ENCODE measurements around the gene SV2C.
A peak's percentile ranks its signal among the peaks of the same experiment; 100 is the strongest.
"Not testable (repeated sequence)": the region's sequence is repeated elsewhere in the genome, so short reads cannot be mapped to it uniquely, and the experiment has no call there.

Gene SV2C

DNA sequence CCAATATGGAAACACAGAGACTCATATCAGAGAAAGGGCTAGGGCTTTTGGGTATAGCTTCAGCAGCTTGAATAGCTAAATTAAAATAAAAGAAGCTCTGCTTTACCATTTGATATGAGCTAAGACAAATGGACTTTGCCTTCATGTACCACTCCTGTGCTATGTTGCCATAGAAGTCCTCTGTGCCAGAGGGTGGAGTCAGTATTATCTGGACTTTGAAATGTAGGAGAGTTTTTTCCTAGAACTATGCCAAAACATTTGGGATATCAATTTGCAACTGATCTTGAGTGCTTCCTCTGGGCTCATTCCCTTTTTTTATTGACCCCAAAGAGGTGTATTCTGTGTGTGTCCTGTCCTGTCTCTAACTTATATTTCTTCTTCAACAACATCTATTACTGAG lies 219.5 kb downstream of the SV2C start:
- not testable (repeated sequence) for DNase-seq (ENCODE audit: low spot score)

DNA sequence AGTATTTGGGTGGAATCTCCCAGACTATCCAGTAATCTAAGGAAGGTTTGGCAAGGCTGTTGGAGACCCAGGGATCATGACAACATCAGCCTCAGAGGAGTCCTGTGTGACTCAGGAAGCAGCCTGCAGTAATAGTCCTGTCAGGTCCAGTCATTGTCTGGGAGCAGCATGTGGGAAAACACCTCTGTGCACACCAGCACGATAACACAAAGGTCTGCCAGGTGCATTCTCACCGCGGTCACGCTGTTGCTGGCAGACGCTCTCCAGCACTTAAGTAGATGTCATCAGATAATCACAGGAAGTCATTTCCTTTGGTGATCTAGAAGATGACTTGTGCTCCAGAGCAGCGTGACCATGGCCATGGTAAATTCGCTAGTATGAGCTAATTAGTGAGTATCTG lies 220.7 kb downstream of the SV2C start:
- DNase-seq (ENCODE audit: low spot score) = no peak

DNA sequence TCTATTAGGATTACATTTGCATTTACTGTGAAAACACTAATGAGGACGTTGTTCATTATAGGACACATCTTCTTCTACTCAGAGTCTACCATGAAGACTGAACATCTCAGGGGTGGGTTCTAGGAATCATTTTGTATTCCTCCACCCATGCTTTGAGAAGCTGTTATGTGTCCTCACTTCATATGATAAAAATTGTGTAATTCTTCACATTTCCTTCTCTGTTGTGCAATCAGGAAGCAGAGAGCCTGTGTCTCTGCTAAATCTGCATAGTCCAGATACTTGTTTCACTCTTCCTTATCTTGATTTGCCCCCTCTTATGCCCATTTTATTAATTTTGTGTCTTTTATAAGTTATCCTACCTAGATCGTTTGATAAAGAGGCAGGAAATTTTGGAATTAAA lies 222.1 kb downstream of the SV2C start:
- DNase-seq (ENCODE audit: low spot score) = no peak

DNA sequence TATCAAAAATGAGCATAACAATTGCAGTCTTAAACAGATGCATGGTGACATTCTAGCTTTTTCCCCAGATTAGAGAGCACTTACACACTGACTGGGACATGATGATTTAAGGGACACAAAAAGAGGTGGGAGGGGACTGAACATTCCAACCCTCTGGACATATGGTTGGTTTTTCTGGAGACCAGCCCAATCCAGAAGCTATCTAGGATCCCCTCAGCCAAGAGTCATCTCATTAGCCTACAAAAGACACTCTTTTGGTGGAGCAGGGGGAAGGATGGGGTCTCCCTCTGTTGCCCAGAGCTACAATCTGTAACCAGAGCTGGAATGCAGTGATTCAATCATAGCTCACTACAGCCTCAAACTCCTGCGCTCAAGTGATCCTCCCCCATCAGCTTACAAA lies 222.6 kb downstream of the SV2C start:
- no peak for DNase-seq (ENCODE audit: low spot score)

DNA sequence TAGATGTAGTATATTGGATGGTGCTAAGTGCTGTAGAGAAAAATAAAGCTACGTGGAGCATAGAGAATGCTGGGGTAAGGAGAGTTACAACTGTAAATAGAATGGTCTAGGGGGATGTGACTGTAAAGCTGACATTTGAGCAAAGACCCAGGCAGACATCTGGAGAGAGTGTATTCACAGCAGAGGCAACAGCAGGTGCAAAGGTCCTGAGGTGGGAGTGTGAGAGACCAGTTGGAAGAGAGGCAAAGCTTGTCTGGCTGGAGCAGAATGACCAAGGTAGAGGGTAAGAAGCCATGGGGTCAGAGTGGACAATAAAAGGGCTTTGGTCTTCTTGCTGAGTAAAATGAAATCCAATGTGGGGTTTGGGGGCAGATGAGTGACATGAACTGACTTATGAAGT lies 227.0 kb downstream of the SV2C start:
- no peak for DNase-seq (ENCODE audit: low spot score)

DNA sequence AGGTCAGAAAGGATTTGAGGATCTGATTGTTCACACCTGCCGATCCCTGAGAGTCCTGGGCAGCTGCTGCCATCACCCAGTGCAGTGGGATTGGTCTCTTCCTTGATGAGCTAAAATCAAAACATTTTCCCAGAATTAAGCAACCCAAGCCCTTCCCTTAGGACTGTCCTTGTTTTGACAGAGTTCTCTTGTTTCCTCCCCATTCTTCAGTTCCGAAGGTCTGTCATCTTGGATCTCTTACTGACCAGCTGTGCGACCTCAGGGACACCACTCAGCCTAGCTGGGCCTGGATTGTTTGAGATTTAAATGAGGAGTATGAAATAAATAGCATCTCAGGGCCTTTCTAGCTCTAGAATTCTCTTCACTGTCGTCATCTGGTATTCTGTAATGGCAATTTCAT lies 229.6 kb downstream of the SV2C start:
- DNase-seq (ENCODE audit: low spot score) = no peak

DNA sequence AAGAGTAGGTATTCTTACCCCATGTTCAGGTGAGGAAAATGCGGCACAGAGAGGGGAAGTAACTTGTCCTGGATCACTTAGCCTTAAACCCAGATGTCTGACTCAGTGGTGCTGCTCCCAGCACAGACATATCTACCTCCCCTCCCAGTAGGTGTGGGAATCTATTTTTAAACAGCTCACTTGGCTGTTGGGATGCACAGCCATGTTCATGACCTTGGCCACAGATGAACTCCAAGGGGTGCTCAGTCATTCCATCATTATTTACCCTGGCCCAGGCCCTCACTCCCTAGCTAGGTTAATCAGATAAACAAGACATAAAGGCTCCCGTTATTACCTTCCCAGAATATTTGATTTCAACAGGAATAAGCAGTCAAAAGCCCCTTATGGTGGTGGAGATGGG lies 231.5 kb downstream of the SV2C start:
- DNase-seq (ENCODE audit: low spot score) = no peak

DNA sequence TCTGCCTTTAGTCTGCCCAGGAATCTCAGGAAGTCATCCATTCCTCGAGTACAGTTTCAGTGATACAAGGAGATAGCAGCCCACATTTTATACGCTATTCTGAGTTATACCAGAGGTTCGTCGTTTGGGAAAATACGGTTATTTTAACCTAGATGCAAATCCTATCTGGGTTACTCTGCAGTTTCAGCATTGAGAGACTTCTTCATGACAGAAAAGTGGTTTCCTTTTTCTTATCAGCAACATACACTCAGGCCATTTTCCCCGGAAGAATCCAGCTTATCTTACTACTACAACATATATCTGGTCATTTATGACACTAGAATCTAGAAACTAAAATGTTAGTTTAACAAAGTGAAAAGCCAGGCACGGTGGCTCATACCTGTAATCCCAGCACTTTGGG lies 236.5 kb downstream of the SV2C start:
- DNase-seq (ENCODE audit: low spot score) = no peak

DNA sequence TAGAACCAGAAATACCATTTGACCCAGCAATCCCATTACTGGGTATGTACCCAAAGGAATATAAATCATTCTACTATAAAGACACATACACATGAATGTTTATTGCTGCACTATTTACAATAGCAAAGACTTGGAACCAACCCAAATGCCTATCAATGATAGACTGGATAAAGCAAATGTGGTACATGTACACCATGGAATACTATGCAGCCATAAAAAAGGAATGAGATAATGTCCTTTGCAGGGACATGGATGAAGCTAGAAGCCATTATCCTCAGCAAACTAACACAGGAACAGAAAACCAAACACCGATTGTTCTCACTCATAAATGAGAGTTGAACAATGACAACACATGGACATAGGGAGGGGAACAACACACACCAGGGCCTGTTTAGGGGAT lies 240.3 kb downstream of the SV2C start:
- DNase-seq (ENCODE audit: low spot score) = not testable (repeated sequence)

DNA sequence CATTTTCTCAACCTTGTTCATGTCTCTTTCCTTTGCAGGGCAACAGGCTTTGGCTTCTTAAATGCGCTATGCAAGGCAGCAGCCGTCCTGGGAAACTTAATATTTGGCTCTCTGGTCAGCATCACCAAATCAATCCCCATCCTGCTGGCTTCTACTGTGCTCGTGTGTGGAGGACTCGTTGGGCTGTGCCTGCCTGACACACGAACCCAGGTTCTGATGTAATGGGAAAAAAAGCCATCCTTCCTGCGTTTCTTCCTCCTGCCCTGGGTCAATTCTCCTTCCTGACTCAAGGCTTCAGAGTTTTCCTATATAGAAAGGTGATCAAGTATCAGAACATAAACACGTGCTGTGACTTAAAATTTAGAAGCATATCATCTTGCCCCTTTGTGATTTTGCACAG lies 242.1 kb downstream of the SV2C start:
- DNase-seq (ENCODE audit: low spot score) = no peak

DNA sequence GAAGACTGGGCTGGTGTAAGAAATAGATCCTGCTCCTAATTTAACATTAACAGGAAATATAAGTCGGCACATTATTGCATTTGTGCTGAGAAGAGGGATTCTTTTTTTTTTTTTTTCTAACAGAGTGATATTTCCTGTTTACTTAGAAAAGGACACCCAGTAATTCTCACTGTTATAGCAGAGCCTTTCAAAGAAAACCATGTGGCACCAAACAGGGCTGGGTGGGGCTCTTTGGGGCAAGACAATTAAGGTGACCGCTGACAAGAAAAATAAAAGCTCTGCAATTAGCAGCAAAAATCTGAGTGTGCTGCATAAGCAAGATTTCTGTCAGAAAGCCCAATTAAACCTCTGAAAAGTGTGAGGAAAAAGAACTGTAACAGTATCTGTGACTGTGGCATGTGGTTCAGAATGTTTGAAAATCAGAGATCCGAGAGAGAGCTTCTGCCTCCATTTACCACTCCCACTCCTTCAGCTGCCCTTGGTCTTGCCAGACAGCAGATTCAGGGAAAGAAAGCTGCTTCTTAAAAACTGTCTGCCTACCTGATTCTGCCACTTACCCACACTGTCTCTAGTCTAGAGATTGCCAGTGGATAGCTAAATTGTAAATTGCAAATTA lies 242.8 kb downstream of the SV2C start:
- DNase-seq (ENCODE audit: low spot score) = no peak

DNA sequence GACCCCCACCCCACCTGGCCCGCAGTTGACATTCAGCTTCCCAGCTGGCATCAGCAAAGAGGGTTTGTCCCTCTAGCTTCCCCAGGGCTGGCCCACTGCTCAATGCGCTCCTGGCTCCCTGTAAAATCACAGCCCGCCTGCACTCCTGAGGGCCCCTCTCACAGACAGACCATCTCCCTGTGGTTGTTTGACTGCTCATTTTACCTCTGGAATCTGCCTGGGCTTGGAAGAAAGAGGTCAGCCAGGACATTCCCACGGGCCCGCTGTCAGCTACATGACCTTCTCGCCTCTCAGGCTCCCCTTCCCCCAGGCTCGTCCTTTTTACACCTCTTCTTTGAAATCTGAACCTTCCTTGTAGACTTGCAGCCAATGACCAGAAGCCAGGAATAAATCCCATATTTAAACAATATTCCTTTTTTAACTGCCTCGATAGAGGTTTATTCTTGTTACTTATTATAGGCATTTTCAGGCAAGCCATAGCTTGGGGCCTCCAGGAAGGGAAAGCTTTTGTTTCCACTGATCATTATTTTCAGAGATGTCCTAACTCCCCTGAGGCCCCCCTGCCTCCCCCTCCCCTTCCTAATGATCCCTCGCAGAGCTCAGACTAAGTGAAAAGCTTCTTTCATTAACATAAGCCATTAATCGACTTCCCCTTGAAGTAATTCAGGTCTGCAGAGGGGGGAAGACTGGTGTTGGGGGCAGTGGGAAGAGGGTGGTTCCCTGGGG lies 243.6 kb downstream of the SV2C start:
- DNase-seq (ENCODE audit: low spot score) = no peak

DNA sequence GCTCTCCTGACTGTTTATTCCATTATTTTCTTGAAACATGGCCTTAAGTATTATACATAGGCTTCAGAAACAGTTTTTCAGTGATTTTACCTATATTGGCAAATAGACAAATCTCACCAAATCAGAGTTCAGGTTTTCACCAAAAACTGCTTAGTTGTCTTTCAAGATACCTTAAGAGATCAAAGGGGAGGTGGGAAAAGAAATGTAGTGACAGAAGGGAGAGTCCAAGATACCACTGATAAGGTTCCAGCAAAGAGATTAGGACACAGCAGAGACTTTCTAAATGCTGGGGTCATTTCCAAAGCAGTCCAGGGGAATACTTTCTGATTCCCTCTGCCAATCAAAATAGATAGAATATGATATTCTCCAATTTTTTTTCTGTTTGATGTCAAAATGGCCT lies 246.2 kb downstream of the SV2C start:
- no peak for DNase-seq (ENCODE audit: low spot score)

DNA sequence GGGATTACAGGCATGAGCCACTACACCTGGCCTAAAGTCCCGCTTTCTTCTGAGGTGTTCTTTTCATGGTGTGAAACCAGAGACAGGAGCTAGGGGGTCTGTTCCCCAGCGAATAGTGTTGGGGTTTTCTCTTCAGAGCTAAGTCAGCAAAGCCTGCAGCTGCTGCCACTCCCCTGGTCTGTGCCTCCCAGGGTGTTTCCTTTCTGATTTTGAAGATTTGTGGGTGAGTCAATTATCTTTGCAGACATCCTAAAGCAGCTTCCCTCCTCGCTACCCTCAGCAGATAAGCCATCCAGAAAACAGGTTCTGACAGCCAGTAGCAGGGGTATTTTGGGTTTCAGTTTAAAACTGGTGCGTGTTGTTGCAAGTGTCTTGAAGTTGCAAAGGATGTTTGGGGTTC lies 247.9 kb downstream of the SV2C start:
- DNase-seq (ENCODE audit: low spot score) = no peak

DNA sequence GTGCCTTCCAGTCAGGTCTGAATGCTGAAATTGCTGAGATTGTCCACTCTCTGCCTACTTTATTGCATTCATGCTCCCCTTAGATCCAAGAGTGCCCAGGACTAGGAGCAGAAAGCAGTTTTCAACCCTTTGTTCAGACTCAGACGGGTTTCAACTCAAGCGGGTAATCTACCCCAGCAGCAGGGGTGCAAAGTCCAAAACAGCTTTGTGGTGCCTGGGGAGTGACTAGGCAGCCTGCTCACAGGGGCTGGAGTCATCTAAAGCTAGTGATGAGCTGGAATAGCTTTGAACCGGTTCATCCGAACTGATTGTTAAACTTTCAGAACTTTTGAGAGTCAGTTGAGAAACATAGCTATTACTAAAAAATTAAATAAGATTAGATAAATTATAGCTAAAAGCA lies 248.9 kb downstream of the SV2C start:
- DNase-seq (ENCODE audit: low spot score) = no peak

DNA sequence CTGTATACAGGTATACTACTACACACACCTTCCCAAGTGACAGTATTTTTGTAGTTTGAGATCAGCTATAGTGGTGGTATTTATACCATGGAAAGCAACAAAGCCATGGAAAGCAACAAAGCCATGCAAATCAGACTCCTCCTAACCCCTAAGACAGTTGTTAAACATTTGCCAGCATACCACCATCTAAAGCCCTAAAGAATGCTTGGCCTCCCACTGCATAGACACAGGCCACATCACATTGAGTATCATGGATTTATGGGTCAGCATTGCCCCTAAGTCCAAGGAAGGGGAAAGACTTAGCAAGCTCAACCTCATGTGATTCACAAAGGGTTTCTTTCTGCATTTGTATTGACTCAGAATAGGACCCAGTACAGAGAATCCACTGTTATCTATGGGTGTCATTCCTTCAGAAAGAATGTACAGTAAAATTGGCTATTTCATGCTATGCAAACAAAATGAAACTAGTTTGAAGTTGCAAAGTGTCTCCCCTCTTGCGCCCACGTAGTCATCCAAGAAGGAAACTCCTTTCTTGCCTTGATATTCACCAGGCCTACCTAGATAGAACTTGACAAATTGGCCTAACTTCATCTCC lies 249.5 kb downstream of the SV2C start:
- DNase-seq (ENCODE audit: low spot score) = no peak

DNA sequence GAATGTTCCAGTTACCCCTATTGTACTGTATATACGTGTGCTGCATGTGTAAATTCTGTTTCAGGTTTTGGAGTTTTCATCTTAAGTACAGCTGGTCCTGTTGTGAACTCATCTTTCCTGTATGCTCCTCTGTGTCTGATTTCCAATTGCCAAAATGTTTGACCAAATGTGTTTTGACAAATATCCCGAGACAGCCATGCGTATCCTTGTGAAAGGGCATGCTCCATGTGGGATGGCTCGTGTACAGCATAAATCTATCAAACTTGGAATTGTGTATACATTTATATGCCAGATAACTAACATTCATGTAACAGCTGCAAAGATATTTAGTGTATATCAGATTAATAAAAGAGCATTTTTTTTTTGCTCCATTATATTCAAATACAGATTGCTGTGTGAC lies 250.4 kb downstream of the SV2C start:
- no peak for DNase-seq (ENCODE audit: low spot score)

DNA sequence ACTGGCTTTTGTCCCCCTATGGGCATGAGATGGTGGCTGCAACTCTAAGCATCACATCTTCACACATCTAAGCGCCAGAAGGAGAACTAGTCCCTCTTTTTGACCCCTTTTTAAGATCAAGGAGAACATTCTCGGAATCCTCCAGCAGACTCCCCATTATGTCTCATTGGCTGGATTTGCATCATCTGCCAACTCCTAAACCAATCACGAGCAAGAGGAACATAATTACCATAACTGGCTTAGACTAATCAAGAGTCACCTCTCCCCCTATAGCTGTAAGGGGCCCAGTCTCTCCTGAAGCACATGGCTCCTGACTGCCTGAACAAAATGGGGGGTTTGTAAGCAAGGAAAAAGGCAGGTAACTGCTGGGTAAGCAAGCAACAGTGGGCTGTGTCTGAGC lies 251.4 kb downstream of the SV2C start:
- no peak for DNase-seq (ENCODE audit: low spot score)

DNA sequence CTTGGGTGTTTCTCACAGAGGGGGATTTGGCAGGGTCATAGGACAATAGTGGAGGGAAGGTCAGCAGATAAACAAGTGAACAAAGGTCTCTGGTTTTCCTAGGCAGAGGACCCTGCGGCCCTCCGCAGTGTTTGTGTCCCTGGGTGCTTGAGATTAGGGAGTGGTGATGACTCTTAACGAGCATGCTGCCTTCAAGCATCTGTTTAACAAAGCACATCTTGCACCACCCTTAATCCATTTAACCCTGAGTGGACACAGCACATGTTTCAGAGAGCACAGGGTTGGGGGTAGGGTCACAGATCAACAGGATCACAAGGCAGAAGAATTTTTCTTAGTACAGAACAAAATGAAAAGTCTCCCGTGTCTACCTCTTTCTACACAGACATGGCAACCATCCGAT lies 252.3 kb downstream of the SV2C start:
- not testable (repeated sequence) for DNase-seq (ENCODE audit: low spot score)

DNA sequence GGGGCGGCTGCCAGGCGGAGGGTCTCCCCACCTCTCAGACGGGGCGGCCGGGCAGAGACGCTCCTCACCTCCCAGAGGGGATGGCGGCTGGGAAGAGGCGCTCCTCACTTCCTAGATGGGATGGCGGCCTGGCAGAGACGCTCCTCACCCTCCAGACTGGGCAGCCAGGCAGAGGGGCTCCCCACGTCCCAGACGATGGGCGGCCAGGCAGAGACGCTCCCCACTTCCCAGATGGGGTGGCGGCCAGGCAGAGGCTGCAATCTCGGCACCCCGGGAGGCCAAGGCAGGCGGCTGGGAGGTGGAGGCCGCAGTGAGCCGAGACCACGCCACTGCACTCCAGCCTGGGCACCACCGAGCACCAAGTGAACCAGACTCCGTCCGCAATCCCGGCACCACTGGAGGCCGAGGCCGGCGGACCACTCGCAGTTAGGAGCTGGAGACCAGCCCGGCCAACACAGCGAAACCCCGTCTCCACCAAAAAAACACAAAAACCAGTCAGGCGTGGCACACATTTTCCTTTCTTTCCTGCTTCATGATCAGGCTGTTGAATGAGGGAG lies 253.1 kb downstream of the SV2C start:
- not testable (repeated sequence) for DNase-seq (ENCODE audit: low spot score)

DNA sequence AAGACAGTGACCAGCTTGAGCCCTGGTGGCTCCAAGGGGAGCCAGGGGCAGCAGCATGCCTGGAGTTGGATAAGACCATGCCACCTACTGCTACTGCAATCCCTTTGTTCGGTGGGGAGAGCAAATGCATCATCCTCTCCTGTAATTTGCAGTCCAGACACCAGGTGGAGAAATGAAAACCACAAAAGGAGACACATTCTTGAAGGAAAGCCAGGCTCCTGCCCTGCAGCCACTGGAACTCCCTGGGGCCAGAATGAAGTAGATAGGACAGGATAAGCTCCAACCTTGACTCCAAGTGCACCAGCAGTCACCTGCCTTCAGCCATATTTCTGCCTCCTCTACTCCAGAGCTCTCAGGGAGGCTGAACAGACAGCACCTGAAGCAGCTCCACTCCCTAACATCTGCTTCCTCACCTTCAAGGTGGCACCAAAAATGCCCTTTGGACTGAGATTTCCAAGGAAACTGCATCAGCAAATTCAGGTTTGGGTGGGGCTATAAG lies 254.8 kb downstream of the SV2C start:
- peak; percentile 53 for DNase-seq (ENCODE audit: low spot score)

DNA sequence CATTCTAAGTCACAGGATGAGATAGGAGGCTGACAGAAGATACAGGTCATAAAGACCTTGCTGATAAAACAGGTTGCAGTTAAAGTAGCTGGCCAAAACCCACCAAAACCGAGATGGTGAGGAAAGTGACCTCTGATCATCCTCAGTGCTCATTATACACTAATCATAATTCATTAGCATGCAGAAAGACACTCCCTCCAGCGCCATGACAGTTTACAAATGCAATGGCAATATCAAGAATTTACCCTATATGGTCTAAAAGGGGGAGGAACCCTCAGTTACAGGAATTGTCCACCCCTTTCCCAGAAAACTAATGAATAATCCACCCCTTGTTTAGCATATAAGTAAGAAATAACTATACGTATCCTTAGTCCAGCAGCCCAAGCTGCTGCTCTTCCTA lies 256.7 kb downstream of the SV2C start:
- DNase-seq (ENCODE audit: low spot score) = no peak

DNA sequence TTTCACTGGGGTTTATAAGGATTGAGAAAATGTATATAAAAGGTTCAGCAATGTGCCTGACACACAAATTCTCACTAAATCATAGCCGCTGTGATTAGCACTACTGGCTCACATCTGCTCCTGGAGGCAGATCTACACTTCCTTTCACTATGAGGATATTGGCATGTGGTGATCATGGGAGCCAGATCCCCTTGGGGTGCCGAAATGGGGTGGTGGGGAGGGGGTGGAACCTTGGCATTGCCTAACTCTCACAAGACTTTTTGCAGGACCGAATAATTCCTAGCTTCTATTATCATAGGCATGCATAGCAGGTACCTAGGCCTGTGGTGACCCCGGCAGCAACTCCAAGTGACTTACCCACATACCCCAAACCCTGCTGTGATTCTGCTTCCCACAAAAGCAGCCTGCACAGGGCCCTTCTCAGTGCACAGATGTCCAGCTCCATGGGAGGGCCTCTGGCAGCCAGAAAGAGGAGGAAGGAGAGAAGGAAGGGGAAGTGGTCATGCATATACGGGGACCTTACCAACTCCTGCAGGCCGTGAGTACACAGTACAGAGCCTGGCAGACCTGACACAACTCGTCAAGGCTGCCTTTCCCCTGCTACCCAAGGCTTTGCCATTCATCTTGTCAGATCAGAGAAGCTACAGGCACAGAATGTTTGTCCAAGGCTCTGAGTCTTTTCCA lies 258.6 kb downstream of the SV2C start:
- no peak for DNase-seq (ENCODE audit: low spot score)
